ENCODE data around the gene COG5. TPM values are rescaled to one million over a fixed set of nuclear protein-coding genes. Genes with fewer than 3 reads are reported as not detected.
A peak's percentile ranks its signal among the peaks of the same experiment; 100 is the strongest.

COG5 gene
- total RNA-seq, 1 donor from 2014 or later: 40.8 TPM

DNA sequence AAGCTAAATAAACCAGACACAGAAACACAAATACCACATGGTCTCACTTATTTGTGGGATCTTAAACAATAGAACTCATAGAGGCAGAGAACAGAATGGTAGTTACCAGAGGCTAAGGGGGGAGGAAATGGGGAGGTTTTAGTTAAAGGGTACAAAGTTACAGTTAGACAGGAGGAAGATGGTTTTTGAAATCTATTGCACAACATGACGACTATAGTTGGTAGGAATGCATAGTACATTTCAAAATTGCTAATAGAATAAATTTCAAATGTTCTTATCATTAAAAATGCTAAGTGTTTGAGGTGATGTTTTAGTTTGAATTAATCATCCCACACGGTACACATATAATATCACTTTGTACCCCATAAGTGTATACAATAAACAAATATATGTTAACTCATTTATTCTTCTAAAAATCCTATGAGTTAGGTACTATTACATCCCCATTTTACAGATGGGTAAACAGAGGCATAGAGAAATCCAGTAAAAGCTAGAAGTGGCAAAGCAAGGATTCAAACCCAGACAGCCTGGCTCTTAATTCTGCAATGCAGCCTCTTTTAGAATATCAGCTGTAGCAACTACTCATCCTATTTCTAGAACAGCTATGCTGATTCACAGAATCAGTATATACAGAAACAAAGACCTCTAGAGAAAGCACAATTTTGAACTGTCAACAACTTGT, 344.0 kb downstream of the COG5 start:
- peaks cover 7% of the 10 kb centered on the region for H3K36me3 ChIP-seq
- no peak for DNase-seq
- H3K27me3 ChIP-seq (ENCODE audit: low read depth): no peaks in the 10 kb centered on the region
- H3K27ac ChIP-seq (replicated peaks): peak overlapping the region; percentile 88
- peaks cover 52% of the 10 kb centered on the region for H3K4me1 ChIP-seq
- intact Hi-C loops (cut with micrococcal nuclease): no loop called here
- H3K9me3 ChIP-seq (replicated peaks): peaks cover 13% of the 10 kb centered on the region
- H3K4me3 ChIP-seq: no peak overlapping the region
- TF ChIP-seq, protein P1, sequence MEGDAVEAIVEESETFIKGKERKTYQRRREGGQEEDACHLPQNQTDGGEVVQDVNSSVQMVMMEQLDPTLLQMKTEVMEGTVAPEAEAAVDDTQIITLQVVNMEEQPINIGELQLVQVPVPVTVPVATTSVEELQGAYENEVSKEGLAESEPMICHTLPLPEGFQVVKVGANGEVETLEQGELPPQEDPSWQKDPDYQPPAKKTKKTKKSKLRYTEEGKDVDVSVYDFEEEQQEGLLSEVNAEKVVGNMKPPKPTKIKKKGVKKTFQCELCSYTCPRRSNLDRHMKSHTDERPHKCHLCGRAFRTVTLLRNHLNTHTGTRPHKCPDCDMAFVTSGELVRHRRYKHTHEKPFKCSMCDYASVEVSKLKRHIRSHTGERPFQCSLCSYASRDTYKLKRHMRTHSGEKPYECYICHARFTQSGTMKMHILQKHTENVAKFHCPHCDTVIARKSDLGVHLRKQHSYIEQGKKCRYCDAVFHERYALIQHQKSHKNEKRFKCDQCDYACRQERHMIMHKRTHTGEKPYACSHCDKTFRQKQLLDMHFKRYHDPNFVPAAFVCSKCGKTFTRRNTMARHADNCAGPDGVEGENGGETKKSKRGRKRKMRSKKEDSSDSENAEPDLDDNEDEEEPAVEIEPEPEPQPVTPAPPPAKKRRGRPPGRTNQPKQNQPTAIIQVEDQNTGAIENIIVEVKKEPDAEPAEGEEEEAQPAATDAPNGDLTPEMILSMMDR (IDR thresholded peaks at IDR 0.05; ENCODE audit: borderline replicate concordance): no peak

DNA sequence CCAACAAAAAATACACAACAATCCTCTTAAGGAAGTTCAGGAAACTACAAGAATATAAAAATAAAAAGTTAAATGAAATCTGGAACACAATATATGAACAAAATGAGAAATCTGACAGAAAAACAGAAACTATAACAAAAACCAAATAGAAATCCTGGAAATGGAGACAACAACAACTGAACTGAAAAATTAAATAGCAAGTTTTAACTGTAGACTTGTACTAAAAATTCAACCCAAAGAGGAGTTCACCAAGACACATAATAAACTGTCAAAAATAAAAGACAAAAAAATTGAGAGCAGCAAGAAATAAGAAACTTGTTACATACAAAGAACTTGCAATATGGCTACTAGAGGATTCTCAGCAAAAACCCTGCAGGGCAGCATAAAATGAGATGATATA, 349.8 kb downstream of the COG5 start:
- Histone ChIP-seq H3K27ac (replicated peaks) (peak overlapping the region; percentile 58), H3K4me1 (peaks cover 27% of the 10 kb centered on the region), H3K9me3 (replicated peaks) (peaks cover 28% of the 10 kb centered on the region), H3K27me3 (ENCODE audit: low read depth) (no peaks in the 10 kb centered on the region), H3K36me3 (peaks cover 15% of the 10 kb centered on the region), H3K4me3 (no peak overlapping the region)
- DNase-seq: no peak
- intact Hi-C loops (cut with micrococcal nuclease): no loop called here
- TF ChIP-seq, protein P1 (IDR thresholded peaks at IDR 0.05; ENCODE audit: borderline replicate concordance): no peak

DNA sequence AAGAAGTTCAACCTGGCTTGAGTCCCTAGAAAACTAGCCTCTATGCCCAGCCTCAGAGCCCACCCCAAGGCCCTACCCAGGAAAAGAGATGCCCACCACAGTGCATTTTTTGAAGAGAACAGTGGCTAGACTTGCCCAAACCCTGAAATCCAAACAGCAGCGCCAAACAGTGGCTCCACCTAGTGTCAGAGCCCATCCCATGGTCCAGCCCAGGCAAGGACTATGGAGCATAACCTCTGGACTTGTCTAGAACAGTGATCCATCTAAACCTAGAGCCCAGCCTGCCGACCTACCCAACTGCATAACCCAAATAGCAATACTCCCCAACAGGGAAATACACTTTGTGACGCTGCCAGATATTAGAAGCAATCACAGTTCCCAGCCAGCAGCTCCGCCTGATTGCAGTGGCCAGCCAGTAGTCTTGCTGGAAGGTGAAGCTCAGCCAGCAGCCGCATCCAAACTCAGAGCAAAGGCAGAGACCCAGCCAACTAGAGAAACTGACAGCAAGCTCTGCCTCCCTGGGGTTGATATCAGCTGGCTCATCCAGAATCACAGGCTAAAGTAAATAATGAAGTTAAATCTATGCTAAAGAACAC, 350.4 kb downstream of the COG5 start:
- H3K27me3 ChIP-seq (ENCODE audit: low read depth): no peaks in the 10 kb centered on the region
- no peak overlapping the region for H3K4me3 ChIP-seq
- peaks cover 15% of the 10 kb centered on the region for H3K36me3 ChIP-seq
- H3K27ac ChIP-seq (replicated peaks): peak overlapping the region; percentile 58
- TF ChIP-seq, protein P1 (IDR thresholded peaks at IDR 0.05; ENCODE audit: borderline replicate concordance): no peak
- peaks cover 28% of the 10 kb centered on the region for H3K4me1 ChIP-seq
- H3K9me3 ChIP-seq (replicated peaks): peaks cover 28% of the 10 kb centered on the region
- intact Hi-C loops (cut with micrococcal nuclease): no loop called here
- DNase-seq: peak; percentile 56

DNA sequence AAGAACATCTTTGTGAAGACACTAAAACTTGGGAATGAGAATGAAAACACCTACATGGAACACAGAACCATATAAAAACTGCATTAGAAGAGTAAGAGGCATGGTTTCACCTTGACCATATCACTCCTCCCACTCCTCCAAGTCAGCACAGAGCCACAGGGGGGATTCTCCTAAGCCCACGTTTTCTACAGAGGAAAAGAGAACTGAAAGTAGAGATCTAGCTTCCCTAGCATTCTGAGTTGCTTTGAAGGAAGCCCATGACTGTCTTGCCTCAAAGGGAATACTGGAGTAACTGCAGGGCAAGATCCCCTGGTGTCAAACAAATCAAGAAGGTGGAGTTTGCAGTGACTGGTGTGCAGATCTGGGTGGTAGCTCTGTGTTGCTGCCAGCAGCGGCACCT, 351.0 kb downstream of the COG5 start:
- peaks cover 23% of the 10 kb centered on the region for H3K9me3 ChIP-seq (replicated peaks)
- peaks cover 15% of the 10 kb centered on the region for H3K36me3 ChIP-seq
- peaks cover 32% of the 10 kb centered on the region for H3K4me1 ChIP-seq
- TF ChIP-seq, protein P1 (IDR thresholded peaks at IDR 0.05; ENCODE audit: borderline replicate concordance): no peak
- H3K27me3 ChIP-seq (ENCODE audit: low read depth): no peaks in the 10 kb centered on the region
- DNase-seq: no peak
- intact Hi-C loops (cut with micrococcal nuclease): no loop called here
- H3K27ac ChIP-seq (replicated peaks): peak overlapping the region; percentile 58
- H3K4me3 ChIP-seq: no peak overlapping the region

GRCh38 chr7:107210400-107210799, 353.3 kb downstream of the COG5 start:
- TF ChIP-seq, protein P1 (IDR thresholded peaks at IDR 0.05; ENCODE audit: borderline replicate concordance): no peak
- intact Hi-C loops (cut with micrococcal nuclease): no loop called here
- peaks cover 21% of the 10 kb centered on the region for H3K9me3 ChIP-seq (replicated peaks)
- no peaks in the 10 kb centered on the region for H3K27me3 ChIP-seq (ENCODE audit: low read depth)
- H3K27ac ChIP-seq (replicated peaks): peak overlapping the region; percentile 87
- no peak for DNase-seq
- H3K4me3 ChIP-seq: no peak overlapping the region
- H3K4me1 ChIP-seq: peaks cover 49% of the 10 kb centered on the region
- peaks cover 32% of the 10 kb centered on the region for H3K36me3 ChIP-seq
